HepG2 (cell line): Measurements from ENCODE around the gene IGFN1. TPM values are rescaled to one million over a fixed set of nuclear protein-coding genes. Genes with fewer than 3 reads are reported as not detected.

Source experiments
- ATAC-seq: fragments of 200-7000 bp; cut with Tn5 transposase; 3 replicates; pipeline ENCODE4 v1.9.1; 2020; ENCODE audit warnings: mild to moderate bottlenecking, moderate library complexity
- BruUV-seq: library from RNA; stranded (reverse); fragments of 400-500 nt; replicated peaks from 2 replicates; lab custom pipeline; 2021; lab: Mats Ljungman, UMichigan
- CTCF ChIA-PET: fragments of 300-600 bp; formaldehyde crosslinking; extraction: SDS; loops from one replicate; lab custom pipeline; 2021; ENCODE audit warnings: low total read pairs, inconsistent platforms, low intra/inter-chr PET ratio; lab: Yijun Ruan, JAX
- POLR2A ChIA-PET: fragments of 350-600 bp; sonication (Branson Sonifier 250); formaldehyde crosslinking; loops from one replicate; lab custom pipeline; 2020; ENCODE audit warnings: antibody characterized with exemption, inconsistent platforms; lab: Yijun Ruan, JAX
- DNase-seq: peaks from one replicate; pipeline ENCODE4 v3.0.0-alpha.2; 2015; ENCODE audit warnings: low spot score
- FAIRE-seq: peaks from 3 replicates; lab custom pipeline; 2011; peaks lifted over from hg19 to GRCh38; lab: Jason Lieb, UNC
- H2AFZ ChIP-seq: one replicate; pipeline ENCODE4 v1.6.1; 2011; ENCODE audit warnings: low read length, inconsistent platforms
- H3K27ac ChIP-seq: fragments of 300-600 bp; 3 replicates; pipeline ENCODE4 v1.8.0; 2011; ENCODE audit warnings: mixed run types, mild to moderate bottlenecking, mixed read lengths, low read length, inconsistent platforms; ENCODE audit not compliant: insufficient read depth; ENCODE audit errors: extremely low read length
- H3K27me3 ChIP-seq, 2 experiments: fragments of 200-600 bp in 1 of 2; 2 replicates in 1 of 2; 3 replicates in 1 of 2; pipeline versions ENCODE4 v1.6.0 to v1.8.0; 2011; ENCODE audit warnings: low read length in 2 of 2, mild to moderate bottlenecking in 2 of 2, moderate library complexity in 2 of 2, inconsistent platforms in 1 of 2; ENCODE audit not compliant: insufficient read depth in 2 of 2, control insufficient read depth in 1 of 2
- H3K36me3 ChIP-seq, 2 experiments: fragments of 200-600 bp in 1 of 2; replicated peaks in 1 of 2; 2 replicates in 1 of 2; 3 replicates in 1 of 2; pipeline versions ENCODE4 v1.5.1 to v1.8.0; 2011; ENCODE audit warnings: low read length in 2 of 2, inconsistent platforms in 1 of 2; ENCODE audit not compliant: insufficient read depth in 2 of 2, control insufficient read depth in 1 of 2
- H3K4me1 ChIP-seq: 2 replicates; pipeline ENCODE4 v1.5.1; 2012; ENCODE audit warnings: low read length, inconsistent platforms; ENCODE audit not compliant: insufficient read depth
- H3K4me2 ChIP-seq: 2 replicates; pipeline ENCODE4 v1.6.0; 2011; ENCODE audit warnings: low read depth, low read length, inconsistent platforms
- H3K4me3 ChIP-seq, 3 experiments: fragments of 200-600 bp in 1 of 3; sonication (generic), shearing (Covaris generic) in 1 of 3; replicated peaks in 1 of 3; 2 replicates each; pipeline ENCODE4 v1.5.1; 2011 to 2016; ENCODE audit warnings: low read length in 3 of 3, inconsistent platforms in 2 of 3, low read depth in 2 of 3, mild to moderate bottlenecking in 2 of 3, control low read depth in 1 of 3, mixed read lengths in 1 of 3; ENCODE audit not compliant: insufficient read depth in 1 of 3
- H3K79me2 ChIP-seq: one replicate; pipeline ENCODE4 v1.6.1; 2011; ENCODE audit warnings: low read length, inconsistent platforms; ENCODE audit not compliant: insufficient read depth
- H3K9ac ChIP-seq: 2 replicates; pipeline ENCODE4 v1.6.0; 2011; ENCODE audit warnings: mild to moderate bottlenecking, low read depth, low read length, inconsistent platforms; ENCODE audit not compliant: insufficient read depth
- H3K9me3 ChIP-seq: 2 replicates; pipeline ENCODE4 v1.5.1; 2012; ENCODE audit warnings: mild to moderate bottlenecking, low read length
- H4K20me1 ChIP-seq: 2 replicates; pipeline ENCODE4 v1.6.0; 2011; ENCODE audit warnings: inconsistent platforms, mild to moderate bottlenecking, low read length, moderate library complexity; ENCODE audit not compliant: insufficient read depth
- ATF1 ChIP-seq: IDR thresholded peaks from 2 replicates; pipeline ENCODE4 v1.6.1; 2016; ENCODE audit warnings: mild to moderate bottlenecking, control low read depth
- FOXC1 ChIP-seq: sonication (generic); formaldehyde crosslinking; IDR thresholded peaks from 2 replicates; pipeline ENCODE4 v1.8.0; 2022; ENCODE audit warnings: mild to moderate bottlenecking, missing genetic modification reagents, borderline replicate concordance
- HMG20B ChIP-seq: conservative IDR thresholded peaks from 2 replicates; pipeline ENCODE4 v1.6.1; 2016; ENCODE audit warnings: missing genetic modification reagents, missing compliant biosample characterization
- HNRNPL ChIP-seq: fragments of 200-400 bp; formaldehyde crosslinking; IDR thresholded peaks from 2 replicates; pipeline ENCODE4 v1.6.1; 2017; ENCODE audit warnings: mild to moderate bottlenecking, low read depth, low read length
- KDM5B ChIP-seq: sonication (generic); formaldehyde crosslinking; IDR thresholded peaks from 2 replicates; pipeline ENCODE4 v1.4.0; 2020; ENCODE audit warnings: missing genetic modification reagents, mild to moderate bottlenecking, borderline replicate concordance
- KLF6 ChIP-seq: IDR thresholded peaks from 2 replicates; pipeline ENCODE4 v1.8.0; 2016; ENCODE audit warnings: missing biosample characterization, missing genetic modification reagents
- MAF1 ChIP-seq: sonication (generic); formaldehyde crosslinking; IDR thresholded peaks from 2 replicates; pipeline ENCODE4 v1.5.0; 2020; ENCODE audit warnings: missing genetic modification reagents, borderline replicate concordance
- SMARCE1 ChIP-seq: fragments of 450-650 bp; IDR thresholded peaks from 2 replicates; pipeline ENCODE4 v1.6.1; 2017; ENCODE audit warnings: borderline replicate concordance
- SOX13 ChIP-seq, 3 experiments: fragments of 450-650 bp in 1 of 3; sonication (generic) in 1 of 3; formaldehyde crosslinking in 1 of 3; IDR thresholded peaks in 2 of 3; conservative IDR thresholded peaks in 1 of 3; 2 replicates each; pipeline versions ENCODE4 v1.5.0 to v1.6.1; 2016 to 2020; ENCODE audit warnings: antibody characterized with exemption in 1 of 3, mild to moderate bottlenecking in 1 of 3, missing compliant biosample characterization in 1 of 3, missing genetic modification reagents in 1 of 3, moderate library complexity in 1 of 3
- SOX5 ChIP-seq: IDR thresholded peaks from 2 replicates; pipeline ENCODE4 v1.6.1; 2016; ENCODE audit warnings: borderline replicate concordance
- SUZ12 ChIP-seq: fragments of 150-350 bp; IDR thresholded peaks from 2 replicates; pipeline ENCODE4 v1.6.1; 2014; ENCODE audit warnings: low read depth, low read length
- ZBTB33 ChIP-seq: sonication (generic); formaldehyde crosslinking; IDR thresholded peaks from 2 replicates; pipeline ENCODE4 v1.4.0; 2020; ENCODE audit warnings: missing genetic modification reagents
- ZBTB7B ChIP-seq: sonication (generic); formaldehyde crosslinking; IDR thresholded peaks from 2 replicates; pipeline ENCODE4 v1.4.0; 2020; ENCODE audit warnings: missing genetic modification reagents
- ZFP62 ChIP-seq: sonication (generic); formaldehyde crosslinking; IDR thresholded peaks from 2 replicates; pipeline ENCODE4 v1.4.0; 2020; ENCODE audit warnings: missing genetic modification reagents
- ZMYM2 ChIP-seq: sonication (generic); formaldehyde crosslinking; IDR thresholded peaks from 2 replicates; pipeline ENCODE4 v1.8.0; 2022; ENCODE audit warnings: mild to moderate bottlenecking, missing genetic modification reagents
- ZMYM4 ChIP-seq: sonication (generic); formaldehyde crosslinking; IDR thresholded peaks from 2 replicates; pipeline ENCODE4 v1.8.1; 2023; ENCODE audit warnings: mild to moderate bottlenecking, missing genetic modification reagents
- ZNF547 ChIP-seq: sonication (generic); formaldehyde crosslinking; IDR thresholded peaks from 2 replicates; pipeline ENCODE4 v1.5.1; 2020; ENCODE audit warnings: mild to moderate bottlenecking, missing genetic modification reagents
- ZNF670 ChIP-seq: sonication (generic); formaldehyde crosslinking; IDR thresholded peaks from 2 replicates; pipeline ENCODE4 v1.8.0; 2022; ENCODE audit warnings: mild to moderate bottlenecking, missing genetic modification reagents, borderline replicate concordance
- ZNF777 ChIP-seq: sonication (generic); formaldehyde crosslinking; IDR thresholded peaks from 2 replicates; pipeline ENCODE4 v1.4.0; 2020; ENCODE audit warnings: missing genetic modification reagents
- WGBS: methylation state at CpG from one replicate; pipeline ENCODE4 v1.1.6; 2017; ENCODE audit warnings: low lambda C conversion rate; 5-methylcytosine and 5-hydroxymethylcytosine counted together
- in situ Hi-C: cut with HindIII; loops from 2 replicates; pipeline ENCODE4 v1.10.0; 2017; ENCODE audit warnings: low pct_unique_long_range_greater_than_20kb; ENCODE audit not compliant: extremely low pct_ligation_motif_present
- intact Hi-C: fragments of 100-400 bp; cut with micrococcal nuclease; formaldehyde crosslinking; loops from one replicate; pipeline ENCODE4 v1.10.0; 2022; ENCODE audit not compliant: unreplicated experiment
- polyA plus RNA-seq, 8 experiments: library from polyadenylated mRNA; depleted of rRNA in 3 of 8; stranded (reverse) in 7 of 8; unstranded in 1 of 8; fragments of >200 nt; fragmentation: Illumina TruSeq in 4 of 8; extraction: Trizol in 4 of 8; gene quantifications; 2 replicates each; pipeline versions ENCODE4 v1.2.1 to v1.2.3, GENCODE V29; 2011 to 2016; ENCODE audit warnings: low read depth in 4 of 8, missing spikeins in 1 of 8, mixed read lengths in 1 of 8; ENCODE audit not compliant: insufficient read depth in 1 of 8
- total RNA-seq, 5 experiments: library from RNA; depleted of rRNA; stranded (reverse); fragments of >200 nt; fragmentation: Illumina TruSeq; extraction: Trizol; gene quantifications; 2 replicates each; pipeline ENCODE4 v1.2.3, GENCODE V29; 2016; ENCODE audit warnings: low read depth in 1 of 5

The IGFN1 gene
- total and polyA plus RNA-seq, 2 of the 13 experiments (the other 11 are each of a cell fraction or from before 2014, with no cell fraction given): 0.04 to 0.05 TPM

- no peak for DNase-seq
- Histone ChIP-seq H4K20me1 (no peaks in the 10 kb centered on the region), H3K4me3 (no peak overlapping the region), H3K9me3 (no peaks in the 10 kb centered on the region), H3K27me3 (no peaks in the 10 kb centered on the region; a peak in 1 of 5 replicates), H3K4me2 (no peak overlapping the region), H3K27ac (no peak overlapping the region), H3K4me1 (no peaks in the 10 kb centered on the region; the same call in 1 of the 2 replicates), H3K79me2 (no peaks in the 10 kb centered on the region), H2AFZ (no peak overlapping the region), H3K36me3 (no peaks in the 10 kb centered on the region), H3K9ac (no peak overlapping the region)
- TF ChIP-seq KLF6 (CRISPR knock-in tag): no peak
- no peak for TF ChIP-seq ZBTB33 (CRISPR knock-in tag)
- no peak for TF ChIP-seq HMG20B (CRISPR knock-in tag)
- TF ChIP-seq ZNF670 (CRISPR knock-in tag): no peak
- no peak for TF ChIP-seq KDM5B (CRISPR knock-in tag)
- TF ChIP-seq SMARCE1: no peak
- TF ChIP-seq MAF1 (CRISPR knock-in tag): no peak
- CTCF ChIA-PET: no interaction called here
- BruUV-seq: no TSS peak
- 66% methylated on average over 4 of the region's 4 CpGs for WGBS
- in situ Hi-C loops (no loop called here), intact Hi-C loops (no loop called here)
- POLR2A ChIA-PET: interaction anchor here (1.5 kb wide), 1 partner anchor 10 kb away, joined by 3 read pairs; the partner anchor contains the start of gene TMEM9
- no peak for ATAC-seq
- no peak for FAIRE-seq
Measured at GRCh38 chr1:201163707-201164106, 26.9 kb upstream of the IGFN1 start.

- Histone ChIP-seq H3K79me2 (no peaks in the 10 kb centered on the region), H3K9ac (no peak overlapping the region), H3K27me3 (no peaks in the 10 kb centered on the region; a peak in 1 of 5 replicates), H2AFZ (no peak overlapping the region), H3K9me3 (no peaks in the 10 kb centered on the region), H3K4me2 (no peak overlapping the region), H3K27ac (no peak overlapping the region), H3K4me3 (no peak overlapping the region), H4K20me1 (no peaks in the 10 kb centered on the region), H3K36me3 (no peaks in the 10 kb centered on the region), H3K4me1 (peaks cover 9% of the 10 kb centered on the region)
- no peak for DNase-seq
- BruUV-seq: no TSS peak
- ChIA-PET POLR2A (no interaction called here), CTCF (no interaction called here)
- FAIRE-seq: no peak
- ATAC-seq: no peak
- in situ Hi-C loops: no loop called here
- WGBS: 68% methylated on average over 7 of the region's 7 CpGs
- intact Hi-C loops: no loop called here
- TF ChIP-seq ZBTB7B (no peak), FOXC1 (no peak), ZNF777 (CRISPR knock-in tag) (no peak), ZFP62 (no peak), HNRNPL (no peak), SOX5 (CRISPR knock-in tag) (0 out of 2 replicates have a peak, but pooled peaks have one; percentile 26), ZMYM4 (no peak), ZMYM2 (CRISPR knock-in tag) (no peak), SUZ12 (no peak), SOX13 (IDR thresholded peaks at IDR 0.05) (peak; percentile 44; the same call in 1 of the 2 replicates), SOX13 (CRISPR knock-in tag; conservative IDR thresholded peaks at IDR 0.05 in 1 of 2, IDR thresholded peaks at IDR 0.05 in 1 of 2) (peak in 1 of 2 experiments; percentile 67; a peak in 2 of 4 replicates), ATF1 (CRISPR knock-in tag) (no peak), ZNF547 (CRISPR knock-in tag) (no peak)
Measured at GRCh38 chr1:201164645-201165044, 26.0 kb upstream of the IGFN1 start.
